HUES64 (cell line): ENCODE results near the gene SCYL2.

Source experiments
- H3K27ac ChIP-seq: 2 replicates; pipeline ENCODE4 v1.7.0; 2013; ENCODE audit warnings: low read depth, low read length, inconsistent platforms
- H3K27me3 ChIP-seq: 2 replicates; pipeline ENCODE4 v1.6.1; 2013; ENCODE audit warnings: mild to moderate bottlenecking, low read length; ENCODE audit not compliant: insufficient read depth
- H3K36me3 ChIP-seq: 2 replicates; pipeline ENCODE4 v1.6.1; 2013; ENCODE audit warnings: mild to moderate bottlenecking, low read length; ENCODE audit not compliant: insufficient read depth
- H3K4me1 ChIP-seq: 2 replicates; pipeline ENCODE4 v1.6.1; 2013; ENCODE audit warnings: mild to moderate bottlenecking, low read length, moderate library complexity; ENCODE audit not compliant: insufficient read depth
- H3K4me3 ChIP-seq: 2 replicates; pipeline ENCODE4 v1.5.1; 2013; ENCODE audit warnings: mild to moderate bottlenecking, low read length, moderate library complexity
- H3K9ac ChIP-seq: 2 replicates; pipeline ENCODE4 v1.6.1; 2013; ENCODE audit warnings: mild to moderate bottlenecking, low read depth, low read length
- H3K9me3 ChIP-seq: 2 replicates; pipeline ENCODE4 v1.6.1; 2013; ENCODE audit warnings: low read depth, low read length; ENCODE audit not compliant: insufficient read depth
- WGBS: fragments of 150-250, 120-280 bp; methylation state at CpG from one replicate; pipeline ENCODE4 v1.1.7; 2013; ENCODE audit warnings: missing lambda C conversion rate; 5-methylcytosine and 5-hydroxymethylcytosine counted together

The SCYL2 gene

GRCh38 chr12:100381379-100381778 is 114.4 kb downstream of the SCYL2 start:
- 0 out of 2 replicates have a peak, but pooled peaks cover 6% of the 10 kb centered on the region for H3K4me1 ChIP-seq
- WGBS, result 85% methylated on average over 2 of the region's 2 CpGs
- H3K9ac ChIP-seq, result no peak overlapping the region

GRCh38 chr12:100382338-100382737 is 115.4 kb downstream of the SCYL2 start:
- no peak overlapping the region for H3K4me3 ChIP-seq
- H3K27me3 ChIP-seq, result no peaks in the 10 kb centered on the region
- no peaks in the 10 kb centered on the region for H3K9me3 ChIP-seq
- WGBS, result 93% methylated on average over 6 of the region's 6 CpGs
- no peak overlapping the region for H3K9ac ChIP-seq
- H3K4me1 ChIP-seq, result 0 out of 2 replicates have a peak, but pooled peaks cover 6% of the 10 kb centered on the region
- H3K27ac ChIP-seq, result no peak overlapping the region
- H3K36me3 ChIP-seq, result no peaks in the 10 kb centered on the region

More at GRCh38 chr12:100381379-100381778, 114.4 kb downstream of the SCYL2 start:
- Histone ChIP-seq H3K36me3 (no peaks in the 10 kb centered on the region), H3K9me3 (no peaks in the 10 kb centered on the region), H3K27ac (no peak overlapping the region), H3K27me3 (no peaks in the 10 kb centered on the region), H3K4me3 (no peak overlapping the region)

GRCh38 chr12:100383586-100384558 is 116.9 kb downstream of the SCYL2 start:
- Histone ChIP-seq H3K27me3 (no peaks in the 10 kb centered on the region), H3K4me1 (0 out of 2 replicates have a peak, but pooled peaks cover 6% of the 10 kb centered on the region), H3K4me3 (no peak overlapping the region), H3K36me3 (no peaks in the 10 kb centered on the region), H3K9me3 (no peaks in the 10 kb centered on the region), H3K27ac (no peak overlapping the region), H3K9ac (no peak overlapping the region)
- WGBS, result 97% methylated on average over 8 of the region's 9 CpGs

- no peaks in the 10 kb centered on the region for H3K27me3 ChIP-seq
- H3K36me3 ChIP-seq, result no peaks in the 10 kb centered on the region
- no peak overlapping the region for H3K9ac ChIP-seq
- H3K9me3 ChIP-seq, result no peaks in the 10 kb centered on the region
- 0 out of 2 replicates have a peak, but pooled peaks cover 6% of the 10 kb centered on the region for H3K4me1 ChIP-seq
- no peak overlapping the region for H3K27ac ChIP-seq
- H3K4me3 ChIP-seq, result no peak overlapping the region
- WGBS, result 90% methylated on average over 5 of the region's 5 CpGs
Measured at GRCh38 chr12:100384559-100384935, 117.6 kb downstream of the SCYL2 start.

- H3K9ac ChIP-seq, result no peak overlapping the region
- H3K9me3 ChIP-seq, result no peaks in the 10 kb centered on the region
- no peaks in the 10 kb centered on the region for H3K36me3 ChIP-seq
- no peaks in the 10 kb centered on the region for H3K4me1 ChIP-seq
- WGBS, result 89% methylated on average over 5 of the region's 5 CpGs
- no peak overlapping the region for H3K4me3 ChIP-seq
- H3K27ac ChIP-seq, result no peak overlapping the region
- H3K27me3 ChIP-seq, result no peaks in the 10 kb centered on the region
Measured at GRCh38 chr12:100388382-100388781, 121.4 kb downstream of the SCYL2 start.
